Effector memory CD4-positive, alpha-beta T cell (primary cell): ENCODE measurements around the gene RASAL3.

Source experiments
- DNase-seq, 3 donors: peaks; one replicate each; pipeline ENCODE4 v3.0.0-alpha.2; 2020
- H3K27ac ChIP-seq: 2 replicates; pipeline ENCODE4 v1.7.0; 2013; ENCODE audit warnings: mild to moderate bottlenecking, low read length, moderate library complexity; ENCODE audit not compliant: insufficient read depth, poor library complexity, severe bottlenecking
- H3K27me3 ChIP-seq: replicated peaks from 2 replicates; pipeline ENCODE4 v1.7.0; 2013; ENCODE audit warnings: mild to moderate bottlenecking, low read length; ENCODE audit not compliant: insufficient read depth, control insufficient read depth, poor library complexity, severe bottlenecking
- H3K36me3 ChIP-seq: 2 replicates; pipeline ENCODE4 v1.7.0; 2013; ENCODE audit warnings: mild to moderate bottlenecking, low read length, moderate library complexity; ENCODE audit not compliant: control insufficient read depth, insufficient read depth
- H3K4me1 ChIP-seq: 2 replicates; pipeline ENCODE4 v1.7.0; 2013; ENCODE audit warnings: low read length, mild to moderate bottlenecking; ENCODE audit not compliant: control insufficient read depth, insufficient read depth, poor library complexity, severe bottlenecking
- H3K4me3 ChIP-seq: 2 replicates; pipeline ENCODE4 v1.7.0; 2013; ENCODE audit warnings: low read length, low read depth, mild to moderate bottlenecking; ENCODE audit not compliant: insufficient read depth, poor library complexity, severe bottlenecking
- H3K9me3 ChIP-seq: 2 replicates; pipeline ENCODE4 v1.7.0; 2013; ENCODE audit warnings: mild to moderate bottlenecking, low read length, moderate library complexity; ENCODE audit not compliant: control insufficient read depth

Gene RASAL3

DNA sequence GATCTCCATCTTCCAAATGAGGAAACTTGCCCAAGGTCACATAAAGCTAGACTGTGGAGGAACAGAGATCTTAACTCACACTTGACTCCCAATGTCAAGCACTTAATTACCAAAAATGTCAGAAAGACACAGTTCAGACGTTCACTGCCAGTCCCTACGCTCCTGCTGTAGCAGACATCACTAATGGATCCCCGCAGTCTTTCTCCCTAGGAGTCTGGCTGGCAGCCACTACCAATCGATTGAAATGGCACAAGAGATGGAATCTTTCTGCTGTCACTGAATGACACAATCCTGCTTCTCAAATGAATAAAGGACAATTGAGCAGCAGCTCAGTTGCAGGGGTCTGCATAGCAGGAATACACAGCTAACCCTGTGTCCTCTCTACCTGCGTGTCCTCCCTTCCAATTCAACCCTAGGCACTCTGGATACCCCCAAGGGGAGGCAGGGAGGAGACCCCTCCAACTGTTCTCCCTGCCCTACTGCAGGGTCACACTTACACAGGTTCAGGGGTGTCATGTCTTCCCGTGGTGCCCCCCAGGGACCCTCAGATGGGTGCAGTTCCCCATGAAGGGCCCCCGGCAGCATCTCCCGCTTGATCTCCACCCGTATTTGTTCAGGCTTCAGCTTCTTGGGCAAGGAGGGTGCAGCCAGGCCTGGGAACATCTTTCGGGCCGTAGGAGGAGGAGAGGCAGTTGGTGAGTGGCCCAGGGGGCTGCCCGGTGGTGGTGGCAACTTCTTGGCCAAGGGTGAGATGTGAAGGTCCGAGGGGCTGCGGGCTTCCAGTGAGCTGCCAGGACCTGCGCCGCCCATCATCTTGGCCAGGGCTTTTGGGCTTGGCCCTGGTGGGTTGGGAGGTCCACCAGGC lies 37.6 kb downstream of the RASAL3 start:
- no peak overlapping the region for H3K27ac ChIP-seq
- peaks cover 10% of the 10 kb centered on the region for H3K4me1 ChIP-seq
- no peak overlapping the region for H3K4me3 ChIP-seq
- no peaks in the 10 kb centered on the region for H3K9me3 ChIP-seq
- DNase-seq: no peak
- H3K27me3 ChIP-seq: no peaks in the 10 kb centered on the region
- H3K36me3 ChIP-seq: peaks cover 57% of the 10 kb centered on the region

- Histone ChIP-seq H3K36me3 (peaks cover 57% of the 10 kb centered on the region), H3K27me3 (no peaks in the 10 kb centered on the region), H3K4me3 (no peak overlapping the region), H3K9me3 (no peaks in the 10 kb centered on the region), H3K4me1 (no peaks in the 10 kb centered on the region), H3K27ac (no peak overlapping the region)
- no peak for DNase-seq
Observed at GRCh38 chr19:15425321-15425950, 38.9 kb downstream of the RASAL3 start.

GRCh38 chr19:15424692-15425272 lies 39.6 kb downstream of the RASAL3 start:
- Histone ChIP-seq H3K36me3 (peaks cover 57% of the 10 kb centered on the region), H3K4me1 (no peaks in the 10 kb centered on the region), H3K27ac (no peak overlapping the region), H3K9me3 (no peaks in the 10 kb centered on the region), H3K4me3 (no peak overlapping the region), H3K27me3 (no peaks in the 10 kb centered on the region)
- no peak for DNase-seq

- no peak for DNase-seq
- no peaks in the 10 kb centered on the region for H3K27me3 ChIP-seq
- no peak overlapping the region for H3K27ac ChIP-seq
- no peak overlapping the region for H3K4me3 ChIP-seq
- peaks cover 52% of the 10 kb centered on the region for H3K36me3 ChIP-seq
- H3K9me3 ChIP-seq: no peaks in the 10 kb centered on the region
- H3K4me1 ChIP-seq: peaks cover 5% of the 10 kb centered on the region
Observed at GRCh38 chr19:15424121-15424520, 40.2 kb downstream of the RASAL3 start.

DNA sequence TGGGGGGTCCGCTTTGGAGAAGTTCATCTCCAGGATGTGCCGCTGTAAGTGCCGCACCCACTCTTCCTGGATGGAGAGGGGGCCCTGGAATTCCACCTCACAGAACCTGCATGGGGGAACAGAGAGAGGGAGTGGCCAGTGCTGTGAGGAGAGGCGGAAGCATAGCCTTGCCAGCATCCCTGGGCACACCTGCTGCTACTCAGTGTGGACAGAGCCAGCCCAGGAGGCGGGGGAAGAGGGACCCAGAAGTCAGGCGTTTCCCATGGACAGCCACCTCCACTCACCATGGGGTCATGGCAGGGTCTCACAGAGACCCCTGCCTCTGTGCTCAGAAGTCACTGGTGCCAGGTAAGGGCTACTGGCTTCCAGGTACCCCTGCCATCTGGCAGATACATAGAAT lies 41.2 kb downstream of the RASAL3 start:
- no peak overlapping the region for H3K27ac ChIP-seq
- peaks cover 51% of the 10 kb centered on the region for H3K36me3 ChIP-seq
- H3K4me1 ChIP-seq: peaks cover 8% of the 10 kb centered on the region
- no peaks in the 10 kb centered on the region for H3K9me3 ChIP-seq
- no peak overlapping the region for H3K4me3 ChIP-seq
- no peak for DNase-seq
- H3K27me3 ChIP-seq: no peaks in the 10 kb centered on the region

DNA sequence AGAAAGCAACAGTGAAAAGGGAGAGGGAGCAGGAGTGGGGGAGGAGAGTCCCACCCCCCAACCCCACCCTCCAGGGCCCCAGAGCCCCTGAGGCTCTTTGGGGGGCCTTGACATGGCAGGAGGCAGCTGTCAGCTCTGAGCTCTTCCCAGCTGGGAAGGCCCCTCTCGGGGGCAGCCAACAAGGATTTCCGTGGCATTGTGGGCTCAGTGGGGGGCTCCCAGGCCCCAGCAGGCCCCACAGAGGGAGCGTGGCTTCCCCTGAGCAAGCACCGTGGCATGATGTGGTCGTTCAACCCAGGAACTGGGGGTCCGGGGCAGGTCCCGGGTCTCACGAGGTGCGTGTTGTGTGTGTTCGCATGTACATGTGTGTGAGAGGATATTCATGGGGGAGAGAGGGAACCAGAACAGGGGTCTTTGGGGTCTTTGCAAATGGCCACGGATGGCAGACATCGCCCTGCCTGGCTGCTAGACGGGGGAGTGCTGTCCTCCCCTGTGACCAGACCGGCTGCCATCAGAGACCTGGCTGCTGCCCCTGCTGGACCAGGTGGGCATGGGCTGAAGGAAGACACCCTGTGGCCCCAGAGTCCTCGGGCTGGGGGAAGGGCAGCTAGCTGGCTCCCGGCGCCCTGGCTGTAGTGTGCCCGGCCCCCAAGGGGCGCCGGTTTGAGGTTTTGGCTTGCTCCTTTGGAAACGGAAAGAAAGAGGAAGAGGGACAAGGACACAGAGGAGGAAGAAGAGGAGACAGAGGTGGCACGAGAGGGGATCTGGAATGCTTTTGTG lies 41.9 kb downstream of the RASAL3 start:
- H3K27me3 ChIP-seq: no peaks in the 10 kb centered on the region
- peaks cover 44% of the 10 kb centered on the region for H3K36me3 ChIP-seq
- H3K4me1 ChIP-seq: peaks cover 14% of the 10 kb centered on the region
- no peak overlapping the region for H3K27ac ChIP-seq
- H3K4me3 ChIP-seq: no peak overlapping the region
- no peak for DNase-seq
- no peaks in the 10 kb centered on the region for H3K9me3 ChIP-seq

- DNase-seq: no peak
- H3K9me3 ChIP-seq: no peaks in the 10 kb centered on the region
- H3K27ac ChIP-seq: no peak overlapping the region
- no peaks in the 10 kb centered on the region for H3K27me3 ChIP-seq
- no peak overlapping the region for H3K4me3 ChIP-seq
- H3K36me3 ChIP-seq: peaks cover 38% of the 10 kb centered on the region
- H3K4me1 ChIP-seq: peaks cover 18% of the 10 kb centered on the region
Observed at GRCh38 chr19:15421721-15422260, 42.6 kb downstream of the RASAL3 start.

DNA sequence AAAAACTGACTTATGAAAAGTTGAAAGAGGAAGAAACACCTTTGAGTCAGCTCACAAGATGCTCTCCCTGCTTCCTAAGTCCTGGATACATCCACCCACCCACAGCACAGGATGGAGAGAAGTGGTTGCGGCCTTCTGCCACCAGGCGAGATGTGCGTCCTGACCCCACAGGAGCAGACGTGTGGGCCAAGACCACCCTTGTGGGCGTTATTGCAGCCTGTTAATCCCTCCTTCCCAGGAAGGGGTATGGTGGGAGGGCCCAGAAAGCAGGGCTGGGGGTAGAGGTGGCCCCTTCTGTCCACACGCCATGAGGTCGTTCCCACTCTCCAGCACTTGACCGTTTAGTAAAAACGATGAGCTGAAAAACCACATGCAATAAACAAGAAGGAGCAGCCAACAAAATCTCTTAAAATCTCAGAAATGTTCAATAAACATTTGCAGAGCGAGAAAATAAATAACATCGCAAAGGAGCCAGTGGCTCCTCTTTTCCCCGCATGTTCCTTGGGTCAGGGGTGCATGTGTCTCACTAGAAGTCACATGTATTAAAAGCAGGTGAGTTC lies 43.1 kb downstream of the RASAL3 start:
- no peak overlapping the region for H3K4me3 ChIP-seq
- peaks cover 18% of the 10 kb centered on the region for H3K4me1 ChIP-seq
- H3K9me3 ChIP-seq: no peaks in the 10 kb centered on the region
- H3K27me3 ChIP-seq: no peaks in the 10 kb centered on the region
- peaks cover 32% of the 10 kb centered on the region for H3K36me3 ChIP-seq
- DNase-seq: no peak
- no peak overlapping the region for H3K27ac ChIP-seq

DNA sequence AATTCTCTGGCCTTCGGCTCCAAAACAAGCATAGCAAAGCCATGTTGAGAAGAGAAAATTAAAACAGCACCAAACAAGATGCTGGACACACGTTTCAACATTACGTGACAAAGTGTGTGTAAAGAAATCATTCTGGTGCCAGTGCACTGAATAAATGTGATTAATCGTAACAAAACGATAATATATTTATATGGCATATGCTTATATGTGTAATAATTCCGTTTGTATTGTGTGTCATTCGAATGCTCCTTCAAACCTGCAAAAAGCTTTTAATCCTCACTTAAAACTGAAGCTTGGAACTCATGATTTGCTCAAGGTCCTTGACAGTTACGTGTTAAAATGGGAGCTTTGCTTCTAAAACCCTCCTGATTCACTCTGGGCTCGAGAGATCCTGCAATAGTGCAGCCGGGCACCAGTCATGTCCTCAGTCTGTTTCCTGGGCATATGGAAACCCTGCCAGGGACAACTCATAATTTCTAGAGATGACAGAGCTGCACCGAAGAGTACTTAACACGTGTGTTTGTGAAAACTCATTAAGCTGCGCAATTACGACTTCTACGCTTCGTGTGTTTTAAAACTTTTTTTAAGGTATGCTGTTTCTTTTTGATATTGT lies 44.8 kb downstream of the RASAL3 start:
- Histone ChIP-seq H3K27me3 (no peaks in the 10 kb centered on the region), H3K36me3 (peaks cover 24% of the 10 kb centered on the region), H3K27ac (no peak overlapping the region), H3K4me1 (peaks cover 18% of the 10 kb centered on the region), H3K9me3 (no peaks in the 10 kb centered on the region), H3K4me3 (no peak overlapping the region)
- DNase-seq: no peak
